DMS53 (cell line): Measurements from ENCODE around the gene ANKRD36B.
"Not testable (repeated sequence)": the region's sequence is repeated elsewhere in the genome, so short reads cannot be mapped to it uniquely, and the experiment has no call there.

Experiments
- DNase-seq: peaks from one replicate; lab custom pipeline; 2025; lab: John Stamatoyannopoulos, UW

ANKRD36B gene

DNA sequence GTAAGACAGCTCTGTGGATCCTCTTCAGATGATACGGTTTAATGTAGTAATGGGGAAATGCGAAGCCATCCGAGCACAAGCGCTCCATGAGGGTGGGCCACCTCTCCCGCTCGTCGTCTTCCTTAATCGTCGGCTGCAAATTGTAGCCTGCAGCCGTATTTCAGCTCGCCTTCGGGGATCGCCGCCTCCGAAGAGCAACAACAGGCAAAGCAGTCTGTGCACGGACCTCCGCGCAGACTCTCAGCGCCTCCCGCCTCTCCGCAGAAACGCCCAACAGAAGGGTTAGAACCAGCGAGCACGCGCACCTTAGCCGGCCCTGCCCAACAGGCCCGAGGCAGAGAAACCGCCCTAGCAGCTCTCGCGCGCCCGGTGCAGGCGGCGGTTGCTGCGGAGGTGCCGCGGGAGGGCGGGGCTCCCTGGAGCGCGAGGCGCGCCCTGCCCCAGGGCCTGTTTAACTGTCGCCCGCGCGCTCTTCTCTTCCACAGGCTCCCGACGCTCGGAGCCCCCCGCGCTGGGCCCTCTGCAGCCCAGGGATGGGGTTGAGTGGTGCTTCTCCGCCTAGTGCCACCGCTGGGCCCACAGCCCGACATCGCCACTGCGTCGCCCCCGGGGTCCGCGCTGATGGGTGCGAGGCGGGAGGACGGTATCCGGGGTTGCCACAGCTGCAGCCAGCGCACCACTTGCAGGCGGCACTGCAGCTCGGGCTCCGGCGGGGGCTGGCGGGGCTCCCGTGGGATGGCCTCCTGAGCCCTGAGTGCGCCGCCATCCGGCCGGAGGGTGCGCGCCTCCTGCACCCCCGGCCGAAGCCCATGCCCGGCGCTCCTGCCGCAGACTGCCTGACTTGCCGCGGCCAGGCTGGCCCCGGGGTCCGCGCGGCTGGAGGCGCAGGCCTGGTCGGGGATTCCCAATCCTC lies at the start of gene ANKRD36B:
TSS of gene ANKRD36B (minus strand) at position 280 of the 913 bp plus-strand sequence. CDS start at position 88, 192 bp downstream.
- DNase-seq: not testable (repeated sequence)

DNA sequence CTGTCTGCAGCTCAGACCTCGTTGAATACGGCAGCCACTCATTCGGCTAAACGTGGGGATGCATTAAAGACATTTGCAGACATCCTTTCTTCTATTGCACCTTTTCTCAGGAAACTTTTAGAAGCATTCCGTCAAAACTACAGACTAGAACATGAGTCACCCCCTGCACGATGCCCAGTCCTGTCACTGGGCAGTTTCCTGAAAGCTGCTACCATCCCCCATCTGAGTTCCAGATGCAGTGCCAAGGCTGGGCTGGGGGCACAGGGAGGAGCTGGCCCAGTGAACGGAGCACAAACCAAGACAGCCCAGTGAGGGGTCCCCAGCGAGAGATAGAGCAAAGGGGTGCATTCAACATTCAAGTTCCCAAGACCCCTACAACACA lies 36.4 kb upstream of the ANKRD36B start:
- DNase-seq: not testable (repeated sequence)

DNA sequence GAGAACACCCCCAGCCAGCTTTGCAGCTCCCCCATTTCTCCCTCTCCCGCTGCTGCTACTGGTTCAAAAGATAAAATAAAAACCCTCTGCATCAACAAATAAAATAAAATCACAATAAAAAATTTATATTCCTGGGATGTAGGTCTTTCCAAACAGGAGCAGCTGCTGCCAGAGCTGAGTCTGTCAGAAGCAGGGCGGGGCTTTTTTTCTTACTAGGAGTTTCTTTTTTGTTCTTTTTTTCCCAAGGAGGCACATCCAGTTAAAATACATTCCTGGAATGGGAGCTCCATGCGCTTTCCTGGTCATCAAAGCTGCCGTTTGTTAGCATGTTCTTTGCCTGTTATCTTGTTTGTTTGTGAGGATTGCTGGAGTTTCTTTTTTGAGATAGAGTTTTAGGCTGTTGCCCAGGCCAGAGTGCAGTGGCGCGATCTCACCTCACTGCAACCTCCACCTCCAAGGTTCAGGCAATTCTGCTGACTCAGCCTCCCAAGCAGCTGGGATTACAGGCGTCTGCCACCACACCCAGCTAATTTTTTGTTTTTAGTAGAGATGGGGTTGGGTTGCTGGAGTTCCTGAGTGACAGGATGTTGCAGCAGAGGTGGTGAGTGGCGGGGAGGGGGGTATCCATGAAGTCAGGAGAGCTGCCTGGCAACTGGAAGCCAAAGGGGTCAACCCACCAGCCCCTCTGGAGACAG lies 35.8 kb upstream of the ANKRD36B start:
- not testable (repeated sequence) for DNase-seq

DNA sequence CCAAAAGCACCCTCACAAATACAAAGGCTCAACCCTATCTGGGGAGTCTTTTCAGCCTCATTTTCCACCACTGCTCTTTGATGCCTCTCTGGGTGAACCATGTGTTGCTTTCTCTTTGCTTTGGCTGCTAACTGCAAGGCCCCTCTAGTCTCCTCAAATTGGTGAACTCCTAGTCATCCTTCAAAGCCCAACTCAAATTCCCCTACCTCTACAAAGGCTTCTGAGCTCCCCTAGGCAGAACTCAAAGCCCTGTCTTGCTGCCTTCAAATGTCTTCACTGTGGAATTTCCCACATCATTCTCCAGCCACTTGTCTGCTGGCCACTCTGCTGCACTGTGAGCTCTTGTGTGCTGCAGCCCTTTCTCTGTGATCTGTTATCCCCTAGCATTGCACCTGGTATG lies 33.3 kb upstream of the ANKRD36B start:
- DNase-seq: peak; percentile 47

DNA sequence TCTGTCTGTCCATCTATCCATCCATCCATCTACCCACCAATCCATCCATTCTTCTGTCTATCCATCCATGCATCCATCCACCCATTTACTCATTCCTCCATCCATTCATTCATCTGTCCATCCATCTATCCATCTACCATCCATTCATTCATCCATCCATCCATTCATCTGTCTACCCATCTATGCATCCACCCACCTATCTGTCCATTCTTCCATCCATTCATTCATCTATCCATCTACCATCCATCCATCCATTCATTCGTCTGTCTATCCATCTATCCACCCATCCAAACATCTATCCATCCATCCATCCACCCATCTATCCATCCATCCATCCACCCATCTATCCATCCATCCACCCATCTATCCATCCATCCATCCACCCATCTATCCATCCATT lies 30.8 kb upstream of the ANKRD36B start:
- DNase-seq: not testable (repeated sequence)

DNA sequence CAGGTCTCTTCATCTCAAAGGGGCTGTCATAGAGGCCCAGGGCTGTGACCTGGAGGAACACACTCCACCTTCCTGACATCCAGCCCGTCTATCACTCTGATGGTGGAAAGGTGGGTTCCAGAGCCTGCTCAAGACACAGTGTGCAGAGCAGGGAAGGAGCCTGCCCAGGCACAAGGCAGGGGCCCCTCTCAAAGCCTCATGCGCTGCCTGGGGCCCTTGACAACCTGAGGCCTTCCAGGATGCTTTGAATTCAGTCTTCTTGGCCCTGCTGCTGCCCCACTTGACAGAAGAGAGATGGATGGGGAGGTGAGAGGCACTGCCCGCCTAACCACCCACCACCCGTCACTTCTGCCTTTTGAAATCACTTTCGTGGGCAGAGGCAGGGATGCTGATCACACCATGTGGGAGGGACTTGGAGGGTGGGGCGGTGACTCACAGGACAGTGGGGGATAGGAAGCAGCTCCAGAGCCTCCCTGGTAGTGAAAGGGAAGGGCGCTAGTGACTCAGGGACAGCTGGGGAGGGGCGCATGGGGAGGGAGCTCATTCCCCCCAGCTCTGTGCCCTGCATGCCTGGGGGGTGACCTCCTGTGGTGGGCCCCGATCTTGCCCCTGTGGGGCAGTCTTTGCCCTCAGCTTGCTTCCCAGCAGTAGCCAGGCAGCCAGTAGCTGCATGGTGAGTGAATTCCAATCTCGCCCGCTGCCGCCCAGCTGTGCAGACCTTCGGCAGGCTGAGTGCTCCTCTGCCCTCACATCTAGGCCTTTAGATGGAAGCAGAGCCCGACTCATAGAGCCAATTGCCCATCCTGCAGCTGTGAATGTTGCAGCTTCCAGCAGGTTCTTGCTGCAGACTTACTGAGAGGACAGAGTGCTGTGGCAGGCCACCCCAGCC lies 29.5 kb upstream of the ANKRD36B start:
- not testable (repeated sequence) for DNase-seq

DNA sequence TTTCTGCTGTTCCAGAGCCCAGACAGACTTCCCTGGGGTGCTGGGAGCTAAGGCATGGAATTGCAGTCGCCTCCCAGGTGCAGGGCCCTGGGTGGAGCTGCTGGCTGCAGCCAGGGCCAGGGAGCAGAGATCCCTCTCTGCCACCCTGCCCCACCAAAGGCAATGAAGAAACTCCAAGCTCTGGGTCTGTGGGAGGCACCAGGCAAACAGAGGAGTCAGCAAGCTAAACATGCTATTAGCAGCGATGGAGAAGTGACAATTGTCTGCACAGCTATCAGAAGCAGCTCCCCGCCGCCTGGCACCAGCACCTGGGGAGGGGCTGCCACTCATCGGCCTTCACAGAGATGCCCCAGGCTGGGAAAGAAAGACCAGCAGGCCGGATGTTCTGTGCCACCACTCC lies 28.2 kb upstream of the ANKRD36B start:
- DNase-seq: no peak

DNA sequence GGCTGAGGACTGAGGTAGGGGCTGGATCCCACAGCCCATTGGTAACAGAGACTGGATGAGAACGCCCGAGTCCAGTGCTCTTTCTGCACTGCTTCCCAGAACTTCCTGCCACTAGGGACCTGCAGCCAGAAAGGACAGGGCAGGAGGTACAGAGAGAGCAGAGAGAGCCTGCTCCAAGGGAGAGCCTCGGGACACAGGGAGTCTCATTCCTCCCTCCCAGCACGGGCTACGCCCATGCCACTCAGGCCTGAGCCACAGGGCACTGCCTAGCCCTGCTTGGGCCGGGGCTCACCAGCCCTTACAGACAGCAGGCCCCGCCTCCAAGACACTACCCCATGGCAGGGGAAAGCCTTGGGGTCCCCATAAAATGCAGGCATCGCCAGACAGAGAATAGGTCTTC lies 26.1 kb upstream of the ANKRD36B start:
- not testable (repeated sequence) for DNase-seq

DNA sequence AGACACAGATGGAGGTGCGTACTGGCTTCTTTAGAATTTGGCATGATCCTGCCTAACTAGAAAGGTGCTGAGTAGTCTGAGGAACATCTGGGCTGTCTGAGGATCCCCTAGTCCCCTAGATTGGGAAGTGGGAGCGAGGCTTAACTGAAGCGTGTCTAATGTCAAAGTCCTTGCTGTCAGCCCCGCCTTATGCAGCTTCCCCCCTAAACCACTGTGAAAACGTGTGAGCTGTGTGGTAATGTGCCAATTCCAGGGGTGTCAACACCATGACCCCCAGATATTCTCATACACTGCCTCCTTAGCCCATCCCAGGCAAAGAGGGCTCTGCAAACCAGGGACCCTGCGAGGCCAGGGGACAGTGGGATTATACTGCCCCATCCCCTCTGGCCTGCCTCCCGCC lies 22.2 kb upstream of the ANKRD36B start:
- DNase-seq: not testable (repeated sequence)

DNA sequence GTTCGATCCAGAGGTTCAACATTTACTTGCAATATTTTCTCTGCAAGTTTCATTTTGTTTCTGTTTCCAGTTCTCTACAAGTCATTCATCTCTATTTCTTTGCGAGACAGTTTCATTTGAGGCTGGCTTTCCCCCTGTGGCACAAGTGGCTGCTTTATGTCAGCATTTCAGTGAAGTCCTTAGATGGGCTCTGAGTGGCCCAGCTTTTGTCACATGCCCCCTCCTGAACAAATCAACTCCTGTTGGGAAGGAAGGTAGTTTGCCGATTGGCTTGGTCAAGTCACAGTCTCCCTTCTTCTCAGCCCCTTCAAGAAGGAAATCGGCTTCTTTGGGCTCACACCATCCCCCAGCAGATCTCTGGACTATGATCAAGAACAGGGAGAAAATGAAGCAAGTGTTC lies 19.1 kb upstream of the ANKRD36B start:
- not testable (repeated sequence) for DNase-seq

DNA sequence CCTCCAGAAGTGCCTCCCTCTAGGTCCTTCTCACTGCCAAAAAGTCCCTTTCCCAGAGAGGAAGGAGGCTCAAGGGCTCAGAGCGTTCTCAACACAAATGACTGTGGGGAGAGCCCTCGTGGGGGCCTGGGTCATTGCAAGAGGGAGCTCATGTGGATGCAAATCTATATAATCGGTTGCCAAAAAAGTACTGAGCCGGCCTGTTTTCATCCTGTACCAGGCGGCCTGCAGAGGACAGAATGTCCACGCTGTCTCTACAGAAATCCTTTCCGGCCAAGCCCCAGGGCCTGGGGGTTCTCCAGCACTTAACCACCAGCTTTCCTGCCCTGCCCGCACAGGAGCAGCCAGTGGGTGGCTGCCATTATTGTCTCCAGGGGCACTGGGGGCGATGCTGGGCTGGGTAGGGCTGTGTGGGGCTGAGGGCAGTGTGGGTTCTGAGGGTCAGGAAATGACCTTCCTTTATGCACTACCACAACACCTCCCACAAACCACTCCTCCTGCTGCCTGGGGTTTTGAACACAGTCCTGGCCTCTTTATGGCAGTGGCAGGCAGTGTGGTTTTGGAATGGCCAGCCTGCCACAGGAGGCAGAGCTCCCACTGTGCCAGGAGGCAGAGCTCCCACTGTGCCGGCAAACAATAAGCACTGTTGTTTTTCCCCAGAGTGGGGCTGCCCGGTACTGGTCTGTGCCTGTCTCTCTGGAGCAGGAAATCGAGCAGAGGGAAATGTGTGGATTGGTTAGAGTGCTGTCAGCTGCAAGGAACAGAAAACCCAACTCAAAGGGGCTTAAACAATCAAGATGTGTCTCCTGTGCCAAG lies 16.1 kb upstream of the ANKRD36B start:
- not testable (repeated sequence) for DNase-seq

DNA sequence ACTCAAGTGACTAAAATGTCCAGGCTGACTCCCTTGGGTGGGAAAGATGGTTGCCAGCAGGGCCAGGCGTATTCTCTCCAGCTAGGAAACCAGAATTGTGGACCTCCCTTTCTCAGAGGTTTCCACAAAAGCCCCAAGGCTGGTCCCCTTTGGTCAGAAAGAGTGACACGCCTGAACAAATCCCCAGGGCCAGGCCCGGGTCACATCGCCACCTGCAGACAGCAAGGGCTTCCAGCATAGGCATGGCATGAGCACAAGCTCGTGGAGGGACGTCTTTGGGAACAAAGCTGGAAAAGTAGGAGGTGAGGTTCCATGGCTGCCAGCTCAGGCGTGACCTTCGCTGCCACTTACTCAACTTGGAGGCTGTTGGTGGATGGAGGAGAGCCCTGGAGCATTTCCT lies 15.4 kb upstream of the ANKRD36B start:
- DNase-seq: not testable (repeated sequence)

DNA sequence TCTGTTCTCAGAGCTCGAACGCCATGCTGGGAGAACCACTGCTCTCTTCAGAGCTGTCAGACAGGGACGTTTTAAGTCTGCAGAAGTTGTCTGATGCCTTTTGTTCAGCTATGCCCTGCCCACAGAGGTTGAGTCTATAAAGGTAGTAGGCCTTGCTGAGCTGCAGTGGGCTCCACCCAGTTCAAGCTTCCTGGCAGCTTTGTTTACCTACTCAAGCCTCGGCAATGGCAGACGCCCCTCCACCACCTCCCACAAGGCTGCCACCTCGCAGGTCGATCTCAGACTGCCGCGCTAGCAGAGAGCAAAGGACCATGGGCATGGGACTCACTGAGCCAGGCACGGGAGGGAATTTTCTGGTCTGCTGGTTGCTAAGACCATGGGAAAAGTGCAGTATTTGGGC lies 11.9 kb upstream of the ANKRD36B start:
- not testable (repeated sequence) for DNase-seq

DNA sequence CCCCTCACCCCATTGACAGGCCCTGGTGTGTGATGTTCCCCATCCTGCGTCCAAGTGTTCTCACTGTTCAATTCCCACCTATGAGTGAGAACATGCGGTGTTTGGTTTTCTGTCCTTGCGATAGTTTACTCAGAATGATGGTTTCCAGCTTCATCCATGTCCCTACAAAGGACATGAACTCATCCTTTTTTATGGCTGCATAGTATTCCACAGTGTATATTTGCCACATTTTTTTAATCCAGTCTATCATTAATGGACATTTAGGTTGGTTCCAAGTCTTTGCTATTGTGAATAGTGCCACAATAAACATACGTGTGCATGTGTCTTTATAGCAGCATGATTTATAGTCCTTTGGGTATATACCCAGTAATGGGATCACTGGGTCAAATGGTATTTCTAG lies 6.5 kb upstream of the ANKRD36B start:
- not testable (repeated sequence) for DNase-seq

DNA sequence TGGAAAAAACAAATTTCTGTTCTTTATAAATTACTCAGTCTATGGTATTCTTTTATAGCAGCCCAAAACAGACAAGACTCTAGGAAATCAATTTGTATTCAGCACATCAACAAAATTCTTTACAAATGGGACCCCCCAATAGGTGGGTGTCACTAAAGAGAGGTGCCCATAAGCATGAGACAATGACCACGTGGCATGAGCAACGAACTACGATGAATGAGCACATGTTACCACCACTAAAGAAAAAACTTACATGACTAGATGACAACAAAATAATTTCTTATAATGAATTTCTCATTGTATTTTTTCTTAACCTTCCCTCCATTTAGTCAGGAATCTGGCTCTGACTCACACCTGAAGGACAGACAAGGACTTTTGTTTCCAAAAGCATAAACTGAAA lies 3.8 kb upstream of the ANKRD36B start:
- DNase-seq: not testable (repeated sequence)

DNA sequence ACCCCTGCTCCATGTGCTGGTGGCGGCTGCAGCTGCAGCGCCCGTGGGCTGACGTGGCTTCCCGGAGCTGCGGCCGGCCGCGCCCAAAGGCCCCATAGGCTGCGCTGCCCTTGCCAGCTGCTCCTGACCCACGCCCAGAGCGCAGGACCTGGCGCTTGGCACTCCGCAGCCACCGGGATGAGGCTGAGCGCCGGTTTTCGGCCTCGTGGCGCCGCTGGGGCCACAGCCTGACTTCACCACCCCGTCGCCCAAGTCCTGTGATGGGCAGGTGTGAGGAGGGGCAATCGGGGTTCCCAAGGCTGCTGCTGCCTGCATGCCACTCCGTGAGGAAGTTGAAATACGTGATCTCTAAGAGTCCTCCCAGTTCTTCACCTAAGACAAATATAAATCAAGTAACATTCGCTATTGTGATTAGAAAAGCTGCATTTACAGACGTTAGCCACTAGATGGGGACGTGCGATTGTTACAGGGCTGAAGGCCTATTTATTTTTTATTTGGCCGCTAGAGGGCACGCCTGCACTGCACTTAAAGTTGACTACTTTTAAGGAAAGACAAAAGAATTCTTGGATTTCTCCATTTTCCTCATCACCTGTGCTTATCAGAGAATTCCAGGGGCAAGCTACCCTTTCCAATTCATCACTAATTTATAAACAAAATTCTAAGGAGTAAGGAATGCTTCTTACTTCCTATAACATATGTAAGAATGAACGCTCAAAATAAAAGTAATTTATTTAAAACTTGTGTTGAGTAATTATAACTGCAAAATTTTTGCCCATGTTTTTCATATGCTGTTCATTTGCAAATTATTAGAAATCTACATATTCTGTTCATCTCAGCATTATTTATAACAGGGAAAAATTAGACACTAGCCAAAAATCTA lies 1.1 kb upstream of the ANKRD36B start:
- not testable (repeated sequence) for DNase-seq

DNA sequence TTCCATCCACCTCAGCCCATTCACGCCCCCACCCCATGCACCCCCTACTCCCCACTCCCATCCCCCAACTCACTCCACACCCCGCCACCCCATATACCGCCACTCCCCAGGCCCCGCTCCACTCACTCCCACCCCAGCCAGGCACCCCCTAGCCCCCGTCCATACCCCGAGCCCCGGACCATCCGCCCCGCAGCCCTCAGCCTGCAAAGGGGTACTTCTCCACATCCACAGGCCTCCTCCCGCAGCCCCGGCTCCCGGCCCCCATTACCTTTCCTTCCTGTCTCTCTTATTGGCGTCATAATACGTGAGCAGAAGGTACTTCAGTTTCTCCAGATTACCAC lies 450 bp downstream of the ANKRD36B start:
- not testable (repeated sequence) for DNase-seq

DNA sequence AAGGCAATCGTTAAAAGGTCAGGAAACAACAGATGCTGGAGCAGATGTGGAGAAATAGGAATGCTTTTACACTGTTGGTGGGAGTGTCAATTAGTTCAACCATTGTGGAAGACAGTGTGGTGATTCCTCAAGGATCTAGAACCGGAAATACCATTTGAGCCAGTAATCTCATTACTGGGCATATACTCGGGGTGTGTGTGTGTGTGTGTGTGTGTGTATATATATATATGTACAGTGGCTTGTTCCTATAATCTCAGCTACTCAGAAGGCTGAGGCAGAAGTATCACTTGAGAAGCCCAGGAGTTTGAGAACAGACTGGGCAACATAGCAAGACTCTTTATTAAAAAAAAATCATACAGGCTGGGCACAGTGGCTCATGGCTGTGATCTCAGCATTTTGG lies 24.0 kb downstream of the ANKRD36B start:
- DNase-seq: not testable (repeated sequence)

DNA sequence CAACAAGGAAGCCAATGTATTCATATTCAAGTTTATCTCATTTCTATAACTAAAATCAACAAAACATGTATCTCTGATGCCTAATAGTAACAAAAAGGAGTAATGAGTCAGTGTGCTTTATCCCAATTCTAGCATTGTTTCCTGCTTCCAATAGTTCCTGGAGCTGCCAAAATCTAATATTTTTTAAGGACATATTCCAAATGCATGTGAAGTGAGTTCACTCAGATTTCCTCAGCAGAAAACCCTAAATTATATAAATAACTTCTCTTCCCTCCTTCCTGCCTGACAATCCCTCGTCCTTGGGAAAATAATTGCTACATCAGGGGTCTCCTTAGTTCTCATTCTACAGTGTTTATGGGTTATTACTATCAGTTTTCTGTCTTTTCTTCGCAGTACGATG lies 37.3 kb downstream of the ANKRD36B start:
- DNase-seq: not testable (repeated sequence)

DNA sequence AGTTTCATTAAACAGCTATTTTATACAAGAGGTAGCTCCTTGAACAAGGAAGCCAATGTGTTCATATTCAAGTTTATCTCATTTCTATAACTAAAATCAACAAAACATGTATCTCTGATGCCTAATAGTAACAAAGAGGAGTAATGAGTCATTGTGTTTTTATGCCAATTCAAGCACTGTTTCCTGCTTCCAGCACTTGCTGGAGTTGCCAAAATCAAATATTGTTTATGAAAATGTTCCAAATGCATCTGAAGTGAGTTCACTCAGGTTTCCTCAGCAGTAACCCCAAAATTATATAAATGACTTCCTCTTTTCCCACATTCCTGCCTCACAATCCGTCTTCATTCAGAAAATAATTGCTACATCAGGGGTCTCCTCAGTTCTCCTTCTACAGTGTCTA lies 39.2 kb downstream of the ANKRD36B start:
- DNase-seq: not testable (repeated sequence)
